Astrocyte of the cerebellum (primary cell): ENCODE data around the gene LHFPL3.

ENCODE experiments used
- DNase-seq: peaks from one replicate; pipeline ENCODE4 v3.0.0-alpha.2; 2011; ENCODE audit warnings: low read depth
- H3K4me3 ChIP-seq: 2 replicates; pipeline ENCODE4 v1.5.1; 2011; ENCODE audit warnings: mild to moderate bottlenecking, low read depth, low read length, moderate library complexity
- CTCF ChIP-seq: IDR thresholded peaks from 2 replicates; pipeline ENCODE4 v1.5.1; 2012; ENCODE audit warnings: low read length, low read depth, moderate library complexity, mild to moderate bottlenecking; ENCODE audit errors: missing control alignments
- in situ Hi-C: cut with HindIII; loops from 2 replicates; pipeline ENCODE4 v1.10.0; 2017; ENCODE audit warnings: low sequenced_read_pairs

Gene LHFPL3

GRCh38 chr7:104838537-104839299 is 510.3 kb downstream of the LHFPL3 start:
- TF ChIP-seq CTCF = no peak
- in situ Hi-C loops = no loop called here
- no peak for DNase-seq
- no peak overlapping the region for H3K4me3 ChIP-seq

GRCh38 chr7:104839842-104840241 is 511.4 kb downstream of the LHFPL3 start:
- no peak overlapping the region for H3K4me3 ChIP-seq
- DNase-seq = no peak
- TF ChIP-seq CTCF = no peak
- in situ Hi-C loops = no loop called here

GRCh38 chr7:104841798-104842197 is 513.4 kb downstream of the LHFPL3 start:
- no peak for TF ChIP-seq CTCF
- H3K4me3 ChIP-seq = no peak overlapping the region
- in situ Hi-C loops = no loop called here
- DNase-seq = no peak

- TF ChIP-seq CTCF = no peak
- no peak for DNase-seq
- in situ Hi-C loops = no loop called here
- H3K4me3 ChIP-seq = no peak overlapping the region
These were observed 514.8 kb downstream of the LHFPL3 start for GRCh38 chr7:104843198-104843597.

- H3K4me3 ChIP-seq = no peak overlapping the region
- no peak for DNase-seq
- no peak for TF ChIP-seq CTCF
- in situ Hi-C loops = no loop called here
These were observed 517.2 kb downstream of the LHFPL3 start for GRCh38 chr7:104845557-104845956.

GRCh38 chr7:104846731-104847130 is 518.3 kb downstream of the LHFPL3 start:
- DNase-seq = no peak
- no peak overlapping the region for H3K4me3 ChIP-seq
- TF ChIP-seq CTCF = no peak
- in situ Hi-C loops = no loop called here
